ENCODE results near the gene HMGCS1.
"Not testable (repeated sequence)": the region's sequence is repeated elsewhere in the genome, so short reads cannot be mapped to it uniquely, and the experiment has no call there.

Gene HMGCS1

DNA sequence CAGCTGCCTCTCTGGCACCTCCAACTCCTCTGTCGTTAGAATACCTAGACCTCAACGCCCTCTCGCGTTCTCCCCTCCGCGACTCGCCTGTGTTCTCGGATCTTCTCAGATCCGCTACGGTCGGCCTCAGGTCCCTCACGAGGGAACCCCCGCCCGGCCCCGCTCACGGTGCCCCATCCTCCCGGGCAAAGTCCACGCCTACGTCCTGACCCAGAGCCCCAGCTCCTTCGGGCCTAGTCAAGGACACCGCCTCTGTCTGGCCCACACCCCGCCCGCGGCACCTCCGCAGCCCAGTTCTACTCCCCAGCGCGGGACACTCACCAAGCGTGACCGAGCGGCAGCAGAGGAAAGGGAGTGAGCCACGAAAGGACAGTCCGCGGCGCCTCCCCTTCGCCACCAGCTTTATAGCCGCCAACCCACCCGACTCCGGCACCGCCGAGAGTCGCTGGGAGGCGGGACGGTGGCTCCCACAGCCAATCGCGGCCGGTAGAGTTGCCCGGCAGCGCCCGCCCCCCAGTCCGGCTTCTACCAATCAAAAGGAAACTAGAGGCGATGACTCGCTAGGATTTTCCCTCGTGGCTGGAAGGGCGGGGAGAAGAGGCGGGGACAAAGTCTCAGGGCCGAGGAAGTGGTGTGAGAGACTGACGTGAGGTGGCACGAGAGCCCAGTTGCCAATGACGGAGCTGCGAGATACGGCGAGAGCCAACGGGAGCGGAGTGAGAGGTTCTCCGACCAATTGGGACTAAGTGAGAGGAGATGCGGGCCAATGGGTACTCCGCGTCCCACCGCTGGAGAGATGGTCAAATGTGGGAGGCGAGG, at the start of gene HMGCS1:
HMGCS1 (minus strand) TSS at position 378 of the 819 bp plus-strand sequence. CDS start 14,447 bp downstream, outside the sequence.
- DNase-seq = peak; percentile 99

DNA sequence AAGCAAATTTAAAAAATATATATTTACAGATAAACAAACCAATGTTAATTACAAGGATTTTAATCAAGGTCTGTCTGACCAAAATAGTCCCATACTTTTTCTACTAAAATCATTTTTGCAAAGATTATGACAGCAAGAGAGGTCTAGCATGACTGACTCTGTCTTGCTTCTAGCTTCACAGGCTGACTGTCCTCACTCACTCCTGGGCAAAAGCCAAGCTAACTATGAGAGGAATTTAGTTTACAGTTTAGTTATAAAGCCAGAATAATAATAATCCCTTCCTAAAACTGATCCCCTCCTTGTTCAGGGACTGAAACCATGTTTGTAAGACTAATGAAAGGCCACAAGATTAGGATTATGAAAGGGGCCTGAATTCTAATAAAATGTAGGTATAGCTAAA, 45.5 kb upstream of the HMGCS1 start:
- DNase-seq = no peak

DNA sequence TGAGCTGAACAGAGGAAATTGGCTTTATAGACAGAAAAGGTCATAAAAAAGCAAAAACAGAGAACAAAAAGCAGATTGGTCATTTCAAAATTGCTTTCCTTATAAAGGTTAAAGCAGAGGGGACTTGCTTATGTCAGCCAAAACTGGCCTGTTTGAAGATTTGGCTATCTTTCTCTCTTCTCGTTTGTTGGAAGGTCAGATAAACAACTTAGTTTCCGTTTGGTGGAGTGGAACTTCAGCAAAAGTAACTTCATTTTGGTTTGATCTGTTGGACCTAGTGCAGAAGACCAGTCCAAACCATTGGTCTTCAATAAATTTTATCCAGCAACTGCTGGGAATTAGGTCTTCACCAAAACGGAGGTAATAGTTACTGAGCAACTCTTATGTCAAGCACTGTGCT, 45.1 kb upstream of the HMGCS1 start:
- DNase-seq = no peak

DNA sequence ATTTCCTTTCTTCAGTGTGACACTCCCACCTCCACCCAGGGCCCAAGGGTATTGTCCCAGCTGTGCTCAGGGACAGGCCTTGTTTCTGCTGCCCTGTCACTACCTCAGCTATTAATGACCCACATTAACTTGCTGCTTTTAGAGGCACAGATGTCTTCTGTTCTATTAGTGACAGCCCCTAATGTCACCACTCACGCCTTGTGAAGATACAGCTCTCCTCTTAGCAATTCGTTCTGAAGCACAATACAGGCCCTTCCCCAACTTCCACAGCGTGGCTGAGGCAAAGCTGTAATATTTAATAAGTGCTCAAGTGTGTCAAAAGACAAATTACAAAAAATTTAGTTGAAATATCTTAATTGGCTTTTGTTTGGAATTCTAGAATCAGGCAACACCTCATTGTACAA, 44.7 kb upstream of the HMGCS1 start:
- DNase-seq = no peak

DNA sequence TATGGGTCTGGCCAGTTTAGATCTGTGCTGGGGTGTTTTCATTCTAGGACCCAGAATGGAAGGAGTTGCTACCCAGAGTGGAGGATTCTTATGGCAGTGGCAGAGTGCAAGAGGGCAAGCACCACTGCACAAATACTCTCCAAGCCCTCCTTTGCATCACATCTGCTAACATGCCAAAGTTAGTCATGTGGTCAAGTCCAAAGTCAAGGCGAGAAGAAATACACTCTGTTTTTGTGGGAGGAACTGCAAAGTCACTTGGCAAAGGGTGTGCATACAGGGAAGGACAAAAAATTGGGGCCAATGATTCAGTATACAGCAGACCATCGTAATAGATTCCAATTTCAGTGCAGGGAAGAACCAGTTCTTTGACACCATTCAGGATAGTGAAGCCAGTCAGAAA, 43.9 kb upstream of the HMGCS1 start:
- DNase-seq = no peak

DNA sequence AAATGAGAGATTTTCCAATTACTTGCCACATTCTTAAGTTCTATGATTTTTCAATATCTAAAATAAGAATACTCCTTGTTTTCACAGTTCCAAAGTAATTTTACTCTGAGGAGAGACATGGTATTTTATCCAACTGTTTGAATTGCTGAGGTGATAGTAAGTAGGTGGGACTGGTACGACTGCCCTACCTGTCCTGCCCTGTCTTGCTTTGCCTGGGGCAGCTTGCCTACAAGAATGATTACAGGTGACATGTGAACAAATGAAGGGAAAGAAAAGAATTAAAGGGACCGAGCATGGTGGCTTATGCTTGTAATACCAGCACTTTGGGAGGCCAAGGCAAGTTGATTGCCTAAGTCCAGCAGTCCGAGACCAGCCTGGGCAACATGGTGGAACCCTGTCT, 41.6 kb upstream of the HMGCS1 start:
- DNase-seq = no peak

DNA sequence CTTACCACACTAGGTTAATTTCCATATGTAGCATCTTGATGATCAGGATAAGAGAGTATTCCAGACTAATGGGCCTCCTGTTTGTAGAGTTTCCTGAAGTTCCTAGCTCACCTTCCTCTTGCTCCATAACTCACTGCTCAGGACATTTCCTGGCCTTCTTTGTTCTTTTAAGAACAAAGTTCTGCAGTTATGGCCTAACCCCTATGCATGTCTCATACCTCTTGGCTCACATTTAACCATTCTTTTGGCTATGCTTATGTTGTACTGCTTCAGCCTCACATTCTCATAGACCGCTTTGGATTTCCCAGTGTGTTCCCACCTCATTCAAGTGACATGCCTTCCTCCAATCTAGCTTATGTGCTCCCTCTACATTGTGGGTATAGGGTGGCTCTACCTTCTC, 40.5 kb upstream of the HMGCS1 start:
- DNase-seq = no peak

DNA sequence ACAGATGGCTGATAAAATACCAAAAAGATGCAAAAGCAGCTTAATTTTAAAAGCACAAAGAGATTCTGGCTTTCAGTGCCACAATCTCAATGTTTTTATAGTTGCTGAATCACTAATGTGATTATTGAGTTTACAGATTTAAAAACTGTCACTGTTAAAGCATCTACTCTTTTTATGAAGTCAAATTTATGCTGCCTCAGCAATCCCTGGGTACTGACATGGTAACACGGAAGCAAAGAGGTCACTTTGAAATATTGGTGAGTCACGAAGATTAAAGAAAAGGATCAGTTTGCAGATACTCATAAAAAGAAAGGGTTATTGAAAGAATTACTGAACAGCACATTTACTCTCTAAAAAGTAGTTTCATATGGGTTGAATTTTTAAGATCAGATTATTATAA, 39.7 kb upstream of the HMGCS1 start:
- no peak for DNase-seq

DNA sequence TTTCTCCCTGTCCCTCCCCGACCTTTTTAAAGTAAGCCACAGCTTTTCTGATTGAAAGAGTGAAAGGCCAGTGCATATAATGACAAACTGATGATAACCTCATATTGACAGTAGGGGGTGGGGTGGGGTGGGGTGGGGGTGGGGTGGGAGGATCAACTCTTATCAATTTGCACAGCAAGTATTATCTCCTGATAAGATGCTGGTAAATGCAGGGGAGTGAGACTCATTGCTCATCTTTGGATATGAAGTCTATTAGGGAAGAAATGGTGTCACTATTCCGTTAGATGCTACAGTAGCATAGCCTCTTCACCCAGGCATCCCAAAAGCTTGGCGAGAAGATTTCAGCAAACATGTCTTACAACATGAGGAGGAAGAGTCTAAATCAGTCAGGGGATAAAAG, 38.9 kb upstream of the HMGCS1 start:
- DNase-seq = no peak

DNA sequence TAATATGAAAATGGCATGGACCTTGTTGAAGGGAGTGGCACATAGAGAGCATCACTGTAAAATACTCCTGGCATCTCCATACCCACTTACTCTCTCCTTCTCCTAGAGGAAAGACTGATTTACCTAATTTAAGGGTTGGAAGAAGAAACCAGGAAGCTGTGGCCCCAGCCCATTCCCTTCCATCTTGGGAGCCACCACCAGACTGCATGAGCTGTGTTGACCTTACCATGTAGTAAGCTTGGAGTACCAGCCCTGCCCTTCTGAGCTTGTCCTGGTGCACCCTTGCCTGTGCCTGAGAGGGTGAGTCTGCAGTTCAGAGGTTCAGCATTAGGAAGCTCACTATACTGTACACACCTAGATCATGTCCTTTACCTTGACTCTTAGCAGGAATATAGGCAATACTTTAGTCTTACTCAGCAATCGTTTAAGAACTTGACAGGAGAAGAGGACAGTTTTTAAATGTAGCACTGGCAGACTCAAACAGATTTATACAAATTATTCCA, 35.7 kb upstream of the HMGCS1 start:
- no peak for DNase-seq

DNA sequence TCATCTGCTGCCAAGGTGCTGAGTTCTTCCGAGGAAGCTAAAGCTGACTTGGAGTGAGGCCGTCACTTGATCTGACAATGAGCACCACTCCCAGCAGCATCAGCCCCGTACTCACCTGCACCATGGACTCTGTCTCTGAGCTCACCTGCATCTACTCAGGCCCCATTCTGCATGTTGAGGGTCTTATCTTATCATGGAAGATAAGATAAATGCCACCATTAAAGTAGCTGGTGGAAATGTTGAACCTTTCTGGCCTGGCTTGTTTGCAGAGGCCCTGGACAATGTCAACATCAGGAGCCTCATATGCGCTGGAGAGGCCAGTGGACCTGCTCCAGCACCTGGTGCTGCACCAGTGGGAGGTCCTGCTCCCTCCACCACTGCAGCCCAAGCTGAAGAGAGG, 35.0 kb upstream of the HMGCS1 start:
- DNase-seq = no peak

DNA sequence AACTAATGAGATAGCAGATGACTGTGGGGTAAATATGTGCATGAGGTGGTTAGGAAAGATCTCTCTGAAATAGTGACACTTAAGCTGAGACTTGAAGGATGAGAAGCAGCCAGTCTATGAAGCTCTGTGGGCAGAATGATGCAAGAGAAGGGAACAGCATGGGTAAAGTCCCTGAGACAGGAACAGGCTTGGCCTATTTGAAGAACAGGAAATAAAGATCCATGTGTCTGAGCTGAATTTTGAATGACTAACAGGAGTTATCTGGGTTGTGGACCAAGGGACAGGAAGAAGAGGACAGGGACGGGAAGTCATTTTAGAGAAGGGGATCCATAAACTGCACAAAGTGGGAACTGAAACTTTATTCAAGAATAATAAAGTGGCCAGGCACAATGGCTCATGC, 25.6 kb upstream of the HMGCS1 start:
- peak; percentile 42 for DNase-seq

DNA sequence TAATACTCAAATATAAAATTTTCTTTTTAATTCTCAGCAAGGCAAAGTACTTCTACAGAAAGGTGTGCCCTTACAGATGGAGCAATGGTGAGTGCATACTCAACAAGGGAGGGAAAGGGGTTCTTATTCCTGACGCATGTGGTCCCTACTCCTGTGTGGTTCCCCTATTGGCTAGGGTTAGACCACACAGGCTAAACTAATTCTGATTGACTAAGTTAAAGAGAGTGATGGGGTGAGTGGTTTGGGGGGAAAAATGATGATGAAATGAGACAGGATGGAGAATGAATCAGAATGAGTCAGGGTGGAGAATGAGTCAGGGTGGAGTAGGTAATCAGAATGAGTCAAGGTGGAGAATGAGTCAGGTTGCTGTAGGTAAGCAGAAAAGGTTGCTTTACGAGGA, 22.9 kb upstream of the HMGCS1 start:
- DNase-seq = no peak

DNA sequence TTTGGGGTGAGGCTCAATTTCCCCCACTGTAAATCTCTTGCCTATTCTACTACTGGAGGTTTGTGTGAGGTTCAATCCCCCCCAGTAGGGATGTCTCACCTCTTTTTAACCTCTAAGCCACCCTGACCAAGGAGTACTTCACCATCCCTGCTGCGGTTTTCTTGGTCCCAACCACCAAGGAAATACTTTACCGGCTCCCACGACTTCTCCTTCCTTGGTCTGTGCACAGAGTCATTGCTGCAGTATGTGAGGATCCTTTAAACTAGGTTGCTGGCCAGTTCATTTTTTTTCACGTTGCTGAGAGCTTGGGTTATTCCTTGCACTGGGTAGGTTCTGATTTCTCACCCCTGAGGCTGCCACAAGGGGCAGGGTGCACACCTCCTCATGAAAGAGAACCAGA, 22.5 kb upstream of the HMGCS1 start:
- no peak for DNase-seq

DNA sequence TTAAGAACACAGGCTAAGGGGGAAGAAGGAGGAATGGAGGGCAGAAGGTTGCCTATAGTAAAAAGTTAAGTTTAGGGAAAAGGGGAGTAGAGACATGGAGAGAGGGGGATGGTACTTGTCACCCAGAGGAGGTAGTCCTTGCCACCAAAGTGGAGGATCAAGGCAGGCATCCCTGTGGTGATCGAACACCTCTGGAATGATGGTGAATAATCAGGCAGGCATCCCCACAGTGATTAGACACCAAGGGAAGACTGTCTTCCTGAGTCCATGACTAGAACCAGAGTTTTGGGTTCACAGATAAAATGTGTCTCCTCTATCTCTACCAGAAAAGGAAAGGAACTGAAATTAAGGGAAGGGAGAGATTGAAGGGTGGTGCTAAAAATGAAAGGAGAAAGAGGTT, 19.2 kb upstream of the HMGCS1 start:
- no peak for DNase-seq

DNA sequence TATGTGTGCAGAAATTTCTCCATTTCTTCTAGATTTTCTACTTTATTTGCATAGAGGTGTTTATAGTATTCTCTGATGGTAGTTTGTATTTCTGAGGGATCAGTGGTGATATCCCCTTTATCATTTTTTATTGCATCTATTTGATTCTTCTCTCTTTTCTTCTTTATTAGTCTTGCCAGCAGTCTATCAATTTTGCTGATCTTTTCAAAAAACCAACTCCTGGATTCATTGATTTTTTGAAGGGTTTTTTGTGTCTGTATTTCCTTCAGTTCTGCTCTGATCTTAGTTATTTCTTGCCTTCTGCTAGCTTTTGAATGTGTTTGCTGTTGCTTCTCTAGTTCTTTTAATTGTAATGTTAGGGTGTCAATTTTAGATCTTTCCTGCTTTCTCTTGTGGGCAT, 12.4 kb upstream of the HMGCS1 start:
- DNase-seq = not testable (repeated sequence)

DNA sequence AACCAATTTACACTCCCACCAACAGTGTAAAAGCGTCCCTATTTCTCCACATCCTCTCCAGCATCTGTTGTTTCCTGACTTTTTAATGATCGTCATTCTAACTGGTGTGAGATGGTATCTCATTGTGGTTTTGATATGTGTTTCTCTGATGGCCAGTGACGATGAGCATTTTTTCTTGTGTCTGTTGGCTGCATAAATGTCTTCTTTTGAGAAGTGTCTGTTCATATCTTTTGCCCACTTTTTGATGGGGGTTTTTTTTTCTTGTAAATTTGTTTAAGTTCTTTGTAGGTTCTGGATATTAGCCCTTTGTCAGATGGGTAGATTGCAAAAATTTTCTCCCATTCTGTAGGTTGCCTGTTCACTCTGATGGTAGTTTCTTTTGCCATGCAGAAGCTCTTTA, 10.3 kb upstream of the HMGCS1 start:
- not testable (repeated sequence) for DNase-seq

DNA sequence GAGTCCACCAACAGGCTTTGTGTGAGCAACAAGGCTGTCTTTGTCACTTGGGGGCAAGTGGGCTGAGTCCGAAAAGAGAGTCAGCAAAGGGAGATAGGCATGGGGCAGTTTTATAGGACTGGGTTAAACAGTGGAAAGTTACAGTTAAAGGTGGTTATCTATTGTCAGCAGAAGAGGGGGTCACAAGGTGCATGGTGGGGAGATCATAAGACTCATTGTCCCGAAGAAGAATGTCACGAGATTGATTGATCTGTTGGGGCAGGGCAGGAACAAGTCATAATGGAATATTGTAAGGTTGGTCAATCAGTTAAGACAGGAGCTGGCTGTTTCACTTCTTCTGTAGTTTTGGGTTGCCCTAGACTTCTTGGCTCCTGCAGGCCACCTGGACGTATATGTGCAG, 7.6 kb upstream of the HMGCS1 start:
- DNase-seq = no peak

DNA sequence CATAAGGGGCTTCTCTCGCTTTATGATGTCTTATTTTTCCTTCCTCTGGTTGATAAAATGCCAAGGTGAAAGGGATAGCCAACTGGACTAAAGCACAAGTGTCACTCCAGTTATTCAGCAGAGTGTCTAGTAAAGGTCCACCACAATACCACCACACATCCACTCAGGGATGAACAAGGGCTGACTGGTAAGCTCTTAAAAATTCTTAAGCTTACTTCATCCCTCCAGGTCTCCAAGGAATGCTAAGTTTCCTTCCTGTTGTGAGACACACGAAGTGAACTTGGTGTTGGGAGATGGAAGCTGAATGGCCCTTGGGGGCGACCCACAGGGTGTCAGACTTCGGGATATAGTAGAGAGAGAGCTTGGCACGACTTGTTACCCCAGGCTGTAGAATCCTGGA, 3.2 kb upstream of the HMGCS1 start:
- no peak for DNase-seq

DNA sequence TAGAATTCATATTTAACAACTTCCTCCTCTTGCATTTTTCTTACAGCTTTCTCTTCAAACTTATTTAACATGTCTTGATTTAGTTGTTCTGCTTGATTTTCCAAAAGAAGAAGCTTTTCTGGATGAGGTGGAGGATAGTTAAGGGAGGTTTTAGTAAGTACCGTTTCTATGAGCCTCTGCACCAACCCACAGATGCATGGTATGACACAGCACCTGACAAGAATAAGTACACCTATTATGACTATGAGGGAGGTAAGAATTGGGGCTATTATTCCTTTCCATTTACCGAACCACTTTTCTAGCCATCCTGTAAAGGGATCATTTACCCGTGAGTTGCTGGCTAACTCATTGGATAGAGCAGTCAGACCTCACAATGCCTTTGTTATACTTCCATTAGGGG, 2.5 kb upstream of the HMGCS1 start:
- no peak for DNase-seq

DNA sequence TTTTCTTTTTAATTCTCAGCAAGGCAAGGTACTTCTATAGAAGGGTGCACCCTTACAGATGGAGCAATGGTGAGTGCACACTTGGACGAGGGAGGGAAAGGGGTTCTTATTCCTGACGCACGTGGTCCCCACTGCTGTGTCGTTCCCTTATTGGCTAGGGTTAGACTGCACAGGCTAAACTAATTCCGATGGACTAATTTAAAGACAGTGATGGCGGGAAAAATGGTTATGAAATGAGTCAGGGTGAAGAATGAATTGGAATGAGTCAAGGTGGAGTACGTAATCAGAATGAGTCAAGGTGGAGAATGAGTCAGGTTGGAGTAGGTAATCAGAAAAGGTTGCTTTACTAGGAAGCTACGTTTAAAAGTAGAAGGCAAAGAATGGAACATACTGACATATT, 2.1 kb upstream of the HMGCS1 start:
- DNase-seq = no peak

DNA sequence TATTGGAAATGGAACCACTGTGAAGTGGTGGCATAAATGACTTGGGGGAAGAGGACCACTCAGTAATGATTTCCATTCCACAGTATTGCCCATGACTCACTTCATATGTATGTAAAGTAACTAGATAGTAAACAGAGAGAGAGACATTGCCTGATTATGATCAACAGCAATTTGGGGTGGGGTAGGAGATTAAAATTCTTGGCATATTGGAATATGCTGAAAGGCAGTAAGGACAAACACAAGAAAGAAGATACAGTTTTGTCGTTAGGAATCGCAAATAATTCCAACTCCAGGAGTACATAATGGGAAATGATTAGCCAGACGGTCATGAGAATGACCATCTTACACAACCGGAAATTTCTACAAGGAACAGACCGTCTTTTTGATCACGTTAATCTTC, 1.5 kb upstream of the HMGCS1 start:
- no peak for DNase-seq

DNA sequence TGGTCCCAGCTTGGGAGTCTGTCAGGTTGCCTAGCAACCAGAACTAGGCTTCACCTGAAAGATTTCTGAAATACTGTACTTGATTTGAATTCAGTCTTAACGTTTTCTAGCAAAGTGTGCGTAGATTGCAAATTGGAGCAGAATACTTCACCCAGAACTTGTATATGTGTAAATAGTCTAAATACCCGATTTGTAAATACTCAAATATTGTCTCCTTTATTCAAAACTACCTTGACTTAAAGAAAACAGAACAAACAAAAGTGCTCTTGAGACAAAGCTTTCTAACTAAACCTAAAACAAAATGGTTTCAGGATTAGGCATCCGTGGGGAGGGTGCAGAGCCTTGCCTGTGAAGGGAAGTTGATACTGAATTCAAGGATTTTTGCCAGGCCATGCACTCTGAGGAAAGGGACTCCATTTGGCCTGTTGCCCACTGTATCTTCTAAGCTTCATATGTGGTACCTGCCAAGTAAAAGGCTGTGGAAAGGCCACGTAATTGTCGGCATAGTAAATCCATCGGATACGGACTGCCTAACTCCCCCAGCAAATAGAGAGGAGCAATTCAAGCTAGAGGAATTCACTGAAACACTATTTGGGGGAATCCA, 744 bp upstream of the HMGCS1 start:
- DNase-seq = no peak

DNA sequence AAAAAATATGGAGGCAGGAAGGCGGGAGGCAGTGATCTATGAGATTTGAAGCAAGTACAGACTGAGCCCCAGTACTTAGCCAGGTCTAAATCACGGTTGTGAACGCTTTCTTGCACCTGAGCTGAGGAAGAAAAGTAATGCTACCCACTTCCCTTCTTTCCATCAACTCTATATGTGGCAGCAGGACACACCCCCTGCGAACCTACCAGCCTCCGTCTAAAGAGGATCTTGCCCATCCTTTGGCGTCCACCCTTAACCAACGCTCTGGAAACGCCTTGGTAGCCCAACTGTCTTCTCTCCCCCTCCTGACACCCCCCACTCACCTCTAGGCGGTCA, 545 bp downstream of the HMGCS1 start:
- peak; percentile 13 for DNase-seq
